Measurements from ENCODE around the gene CACNA1F. TPM values are rescaled to one million over a fixed set of nuclear protein-coding genes. Genes with fewer than 3 reads are reported as not detected.

CACNA1F gene
- total and polyA plus RNA-seq, 9 of the 15 experiments (the other 6 are each of a cell fraction or from before 2014, with no cell fraction given) = under 0.01 to 0.41 (median 0.03) TPM; not detected in 3

GRCh38 chrX:49269010-49269766 is 36.0 kb upstream of the CACNA1F start (continued):
- TF ChIP-seq ELK1 (CRISPR knock-in tag; IDR thresholded peaks at IDR 0.05) (no peak), SIN3B (IDR thresholded peaks at IDR 0.05; ENCODE audit: low read depth) (no peak), ZBTB43 (CRISPR knock-in tag; IDR thresholded peaks at IDR 0.05) (no peak), ZNF384 (IDR thresholded peaks at IDR 0.05; ENCODE audit: low read depth, low read length) (no peak), ZBTB40 (IDR thresholded peaks at IDR 0.05) (no peak), ZBTB40 (CRISPR knock-in tag; IDR thresholded peaks at IDR 0.05) (no peak), SMARCC2 (IDR thresholded peaks at IDR 0.05; ENCODE audit: low read depth) (no peak), IFI16 (CRISPR knock-in tag; IDR thresholded peaks at IDR 0.05) (no peak), BHLHE40 (IDR thresholded peaks at IDR 0.05; ENCODE audit: low read length) (no peak), ZNF561 (CRISPR knock-in tag; conservative IDR thresholded peaks at IDR 0.05) (no peak), SRSF9 (IDR thresholded peaks at IDR 0.05; ENCODE audit: borderline replicate concordance, low read depth, low read length) (no peak), HDAC3 (IDR thresholded peaks at IDR 0.05; ENCODE audit: borderline replicate concordance, partially characterized antibody) (no peak), NR2C1 (IDR thresholded peaks at IDR 0.05) (no peak), NR2C1 (tag; IDR thresholded peaks at IDR 0.05) (no peak), ZNF436 (CRISPR knock-in tag; IDR thresholded peaks at IDR 0.05) (no peak), ZNF449 (CRISPR knock-in tag; IDR thresholded peaks at IDR 0.05) (no peak)
